Brain pericyte (primary cell): Measurements from ENCODE around the gene ZNF346.

Experiments used
- DNase-seq: peaks from one replicate; pipeline ENCODE4 v3.0.0-alpha.2; 2012; ENCODE audit warnings: low read depth, low spot score

Gene ZNF346

GRCh38 chr5:177117441-177118045 lies 95.0 kb downstream of the ZNF346 start:
- no peak for DNase-seq

GRCh38 chr5:177122566-177122965 lies 100.1 kb downstream of the ZNF346 start:
- DNase-seq: no peak

- no peak for DNase-seq
Measured at GRCh38 chr5:177123789-177124485, 101.4 kb downstream of the ZNF346 start.

- no peak for DNase-seq
Measured at GRCh38 chr5:177124486-177124991, 102.0 kb downstream of the ZNF346 start.

- DNase-seq: no peak
Measured at GRCh38 chr5:177126771-177127170, 104.3 kb downstream of the ZNF346 start.

- no peak for DNase-seq
Measured at GRCh38 chr5:177128551-177128981, 106.1 kb downstream of the ZNF346 start.

GRCh38 chr5:177130211-177131018 lies 107.9 kb downstream of the ZNF346 start:
- DNase-seq: no peak
